Measurements from ENCODE around the gene SSTR3. TPM values are rescaled to one million over a fixed set of nuclear protein-coding genes. Genes with fewer than 3 reads are reported as not detected.
"Not testable (repeated sequence)": the region's sequence is repeated elsewhere in the genome, so short reads cannot be mapped to it uniquely, and the experiment has no call there.

SSTR3 gene
- total RNA-seq, 1 experiment from 2014 or later = not detected

GRCh38 chr22:37182101-37182948, 30.0 kb downstream of the SSTR3 start:
- no peak for DNase-seq (ENCODE audit: low spot score)

DNA sequence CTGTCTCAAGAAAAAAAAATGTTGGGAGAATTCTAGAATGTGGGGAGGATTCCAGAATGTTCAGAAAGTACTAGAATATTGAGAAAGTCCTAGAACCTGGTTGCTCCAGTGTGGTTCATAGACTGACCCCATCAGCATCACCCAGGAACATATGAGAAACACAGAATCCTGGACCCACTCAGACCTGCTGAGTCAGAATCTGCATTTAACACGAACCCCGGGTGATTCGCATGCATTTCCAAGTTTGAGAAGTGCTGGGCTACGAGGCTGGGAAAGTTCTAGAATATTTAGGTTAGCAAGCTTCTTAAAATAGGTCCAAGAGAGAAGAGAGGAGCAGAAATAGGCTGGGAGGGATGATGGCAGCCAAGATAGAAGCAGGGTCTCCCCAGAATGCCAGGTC, 30.6 kb downstream of the SSTR3 start:
- no peak for DNase-seq (ENCODE audit: low spot score)

- no peak for DNase-seq (ENCODE audit: low spot score)
Observed at GRCh38 chr22:37180531-37181231, 31.6 kb downstream of the SSTR3 start.

GRCh38 chr22:37179622-37180420, 32.5 kb downstream of the SSTR3 start:
- no peak for DNase-seq (ENCODE audit: low spot score)

- DNase-seq (ENCODE audit: low spot score) = no peak
Observed at GRCh38 chr22:37179126-37179470, 33.2 kb downstream of the SSTR3 start.

DNA sequence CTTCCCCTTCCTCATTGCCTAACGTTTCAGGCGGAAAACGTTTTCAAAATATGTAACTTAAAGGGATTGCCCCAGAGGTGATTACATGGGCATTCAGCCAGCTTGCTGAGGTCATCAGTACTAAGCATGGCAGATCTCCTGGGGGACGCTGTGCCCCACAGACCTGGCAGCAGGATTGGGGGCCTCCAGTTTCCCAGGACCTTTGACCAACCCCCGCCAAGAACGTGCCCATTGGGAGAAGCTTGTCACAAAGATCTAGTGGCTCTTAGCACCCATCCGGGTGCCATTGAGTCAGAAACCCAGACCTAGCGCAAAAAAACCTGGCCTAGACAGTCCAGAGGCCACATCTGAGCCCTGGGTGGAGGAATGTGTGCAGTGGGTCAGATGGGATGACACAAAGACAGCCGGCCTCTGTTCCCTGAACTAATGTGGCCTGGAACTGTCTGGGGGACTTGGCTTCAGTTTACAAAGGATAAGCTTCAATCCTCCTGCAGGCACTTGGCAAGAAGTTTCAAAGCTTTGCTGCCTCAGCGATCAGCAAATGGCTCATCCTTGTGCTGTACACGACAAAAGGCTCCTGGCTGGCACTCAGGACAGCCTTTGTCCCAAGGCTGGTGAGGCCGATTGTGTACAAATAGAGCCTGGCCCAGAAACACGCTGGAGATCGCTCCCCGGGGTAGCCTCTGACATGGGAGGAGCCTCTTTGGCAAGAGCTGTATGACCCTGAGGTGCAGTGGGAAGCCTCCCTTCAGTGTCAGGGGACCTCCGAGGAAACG, 33.7 kb downstream of the SSTR3 start:
- no peak for DNase-seq (ENCODE audit: low spot score)

- DNase-seq (ENCODE audit: low spot score) = no peak
Observed at GRCh38 chr22:37177755-37178154, 34.5 kb downstream of the SSTR3 start.

DNA sequence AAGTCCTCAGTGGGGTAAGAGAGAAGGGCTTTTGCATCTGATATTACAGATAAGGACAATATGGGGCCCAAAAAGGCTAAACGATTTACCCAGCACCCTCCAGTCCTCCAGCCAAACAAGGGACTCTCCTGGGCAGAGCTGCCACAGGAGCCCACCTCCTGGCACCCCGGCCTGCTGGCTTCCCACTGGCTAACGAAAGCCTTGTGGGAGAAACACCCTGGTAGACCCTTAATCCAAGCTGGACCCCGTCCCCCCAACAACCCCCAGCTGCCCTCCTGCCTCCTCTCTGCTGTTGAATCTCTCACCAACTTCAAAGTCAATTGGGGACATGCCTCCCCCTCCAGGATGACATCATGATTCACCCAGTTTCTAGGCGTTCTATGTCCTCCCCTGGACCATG, 35.1 kb downstream of the SSTR3 start:
- DNase-seq (ENCODE audit: low spot score) = no peak

DNA sequence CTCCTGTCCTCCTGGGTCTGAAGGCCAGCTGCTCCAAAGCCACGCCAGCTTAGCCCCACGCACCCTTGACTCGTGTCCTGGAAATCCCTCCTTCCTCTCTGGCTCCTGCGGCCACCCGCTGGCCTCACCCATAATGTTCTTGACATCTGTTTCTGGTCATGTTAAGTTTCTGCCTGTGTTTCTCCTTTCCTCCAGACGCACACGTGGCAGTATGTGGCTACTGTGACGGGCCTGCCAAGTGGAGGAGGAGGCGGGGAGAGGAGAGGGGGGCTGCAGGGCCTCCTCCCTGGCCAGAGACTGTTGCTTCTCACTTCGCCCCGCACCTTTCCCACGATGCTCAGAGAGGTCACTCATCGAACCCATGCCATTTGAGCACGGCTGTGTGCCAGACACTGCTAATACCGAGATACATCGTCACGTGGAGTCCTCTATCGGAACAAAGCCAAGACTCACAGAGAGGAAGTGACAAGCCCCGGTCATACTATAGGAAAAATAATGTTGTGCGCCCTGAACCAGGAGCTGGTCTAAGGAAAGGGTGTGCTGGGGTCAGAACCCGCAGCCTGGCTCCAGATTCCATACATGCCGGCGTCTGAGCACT, 35.7 kb downstream of the SSTR3 start:
- peak; percentile 34 for DNase-seq (ENCODE audit: low spot score)

DNA sequence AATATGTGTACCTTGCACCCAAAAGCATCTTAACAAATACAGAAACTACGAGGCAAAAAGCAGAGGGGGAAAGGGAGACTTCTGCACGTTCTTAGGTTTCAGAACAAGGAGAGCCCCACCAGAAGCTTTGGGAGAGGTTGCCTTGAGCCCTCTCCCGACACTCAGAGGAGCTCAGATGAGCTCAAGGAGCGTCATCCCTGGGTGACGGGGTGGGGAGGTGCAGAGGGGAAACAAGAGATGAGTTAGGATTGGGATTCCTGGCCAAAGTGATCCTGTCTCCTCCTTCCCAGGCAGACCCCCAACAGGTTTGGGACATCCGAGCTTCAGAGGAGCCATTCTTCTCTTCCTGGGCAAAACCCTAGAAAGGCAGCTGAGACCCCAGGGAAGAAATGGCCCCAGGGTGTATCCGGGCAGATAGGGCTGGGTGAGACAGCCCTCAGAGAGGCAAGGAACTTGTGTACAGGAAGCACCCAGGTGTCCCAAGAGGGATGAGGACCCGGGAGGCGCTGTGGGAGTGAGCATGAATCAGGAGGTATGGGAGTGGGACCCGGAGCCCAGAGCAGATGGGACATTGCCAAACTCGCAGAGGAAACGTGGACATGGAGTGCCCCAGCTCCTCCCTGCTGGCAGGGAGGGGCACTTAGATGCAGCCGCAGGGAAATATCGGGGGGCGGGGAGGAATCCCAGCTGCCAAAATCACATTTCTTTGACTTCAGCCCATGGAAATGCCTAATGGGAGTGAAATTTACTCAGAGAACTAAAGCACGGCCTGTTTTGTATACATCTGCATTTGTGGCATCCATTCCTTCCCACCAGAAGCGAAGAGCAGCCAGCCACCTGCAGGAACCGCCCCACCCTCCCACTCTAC, 36.6 kb downstream of the SSTR3 start:
- DNase-seq (ENCODE audit: low spot score) = no peak

DNA sequence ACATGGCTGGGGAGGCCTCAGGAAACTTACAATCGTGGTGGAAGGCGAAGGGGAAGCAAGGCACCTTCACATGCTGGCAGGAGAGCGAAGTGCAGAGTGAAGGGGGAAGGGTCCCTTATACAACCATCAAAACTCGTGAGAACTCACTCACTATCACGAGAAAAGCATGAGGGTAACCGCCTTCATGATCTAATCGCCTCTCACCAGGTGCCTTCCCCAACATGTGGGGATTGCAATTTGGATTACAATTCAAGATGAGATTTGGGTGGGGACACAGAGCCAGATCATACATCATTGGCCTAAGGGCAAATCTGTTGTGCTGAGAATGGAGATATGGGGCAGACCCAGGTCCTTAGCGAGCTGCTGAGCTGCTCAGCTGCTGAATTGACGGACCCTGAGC, 37.3 kb downstream of the SSTR3 start:
- no peak for DNase-seq (ENCODE audit: low spot score)

- DNase-seq (ENCODE audit: low spot score) = no peak
Observed at GRCh38 chr22:37173709-37174108, 38.6 kb downstream of the SSTR3 start.

DNA sequence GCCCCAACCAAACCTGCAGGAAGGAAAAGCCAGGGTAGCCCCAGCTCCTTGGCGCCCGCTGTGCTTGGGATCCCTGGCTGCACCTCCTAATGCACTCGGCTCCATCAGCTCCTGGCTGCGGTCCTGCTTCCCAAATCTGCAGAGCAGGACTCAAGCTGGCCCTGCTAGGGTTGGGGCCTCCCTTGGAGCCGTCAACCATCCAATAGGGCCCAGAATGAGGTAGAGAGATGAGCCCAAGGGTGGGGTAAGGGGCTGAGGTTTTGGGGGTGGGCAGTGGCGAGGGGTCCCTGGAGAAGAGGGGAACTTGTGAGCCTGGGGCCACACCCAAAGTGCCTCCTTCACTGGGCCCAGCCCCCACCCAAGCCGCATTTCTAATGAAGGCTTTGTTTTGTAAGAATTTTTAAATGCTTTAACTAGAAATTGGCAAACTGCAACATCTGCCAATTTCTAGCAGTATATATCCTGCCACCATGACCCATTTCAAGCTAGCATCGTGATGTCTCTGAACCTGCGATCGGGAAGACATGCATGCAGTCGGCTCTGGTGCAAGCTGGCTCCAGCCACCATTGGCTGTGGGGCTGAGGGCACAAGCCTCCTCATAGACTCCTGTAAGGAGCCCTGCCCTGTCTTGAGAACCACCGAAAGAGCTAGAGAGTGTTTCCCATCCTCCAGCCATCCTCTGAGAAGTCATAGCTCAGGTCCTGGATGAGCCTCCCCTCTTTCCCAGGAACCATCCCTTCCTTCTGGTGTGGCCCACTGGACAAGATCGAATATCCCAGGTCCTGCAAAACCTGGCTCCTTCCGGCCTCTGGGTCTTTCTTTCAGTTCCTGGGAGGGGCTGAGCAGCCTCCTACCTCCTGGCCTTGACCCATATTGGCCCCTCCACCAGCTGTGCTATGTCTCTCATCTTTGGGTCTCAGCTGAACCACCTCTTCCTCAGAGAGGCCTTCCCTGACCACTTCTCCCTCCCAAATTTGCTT, 39.7 kb downstream of the SSTR3 start:
- DNase-seq (ENCODE audit: low spot score) = no peak

DNA sequence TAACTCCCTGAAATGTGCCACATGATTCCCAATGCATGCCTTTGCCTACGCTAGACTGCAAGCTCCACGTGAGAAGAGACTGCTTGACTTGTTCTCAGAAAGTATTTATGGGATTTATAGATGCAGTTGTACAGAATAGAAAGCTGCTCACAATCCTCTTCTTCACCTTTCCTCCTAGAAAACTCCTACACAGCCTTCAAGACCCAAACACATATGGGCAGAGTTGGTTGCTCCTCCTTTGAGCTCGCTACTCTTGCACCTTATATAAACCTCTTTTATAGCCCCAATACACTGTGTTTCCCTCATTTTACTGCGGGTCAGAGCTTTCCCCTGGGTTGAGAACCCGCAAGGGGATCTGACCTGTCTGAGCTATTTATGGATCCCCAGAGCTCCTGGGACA, 40.6 kb downstream of the SSTR3 start:
- DNase-seq (ENCODE audit: low spot score) = no peak

DNA sequence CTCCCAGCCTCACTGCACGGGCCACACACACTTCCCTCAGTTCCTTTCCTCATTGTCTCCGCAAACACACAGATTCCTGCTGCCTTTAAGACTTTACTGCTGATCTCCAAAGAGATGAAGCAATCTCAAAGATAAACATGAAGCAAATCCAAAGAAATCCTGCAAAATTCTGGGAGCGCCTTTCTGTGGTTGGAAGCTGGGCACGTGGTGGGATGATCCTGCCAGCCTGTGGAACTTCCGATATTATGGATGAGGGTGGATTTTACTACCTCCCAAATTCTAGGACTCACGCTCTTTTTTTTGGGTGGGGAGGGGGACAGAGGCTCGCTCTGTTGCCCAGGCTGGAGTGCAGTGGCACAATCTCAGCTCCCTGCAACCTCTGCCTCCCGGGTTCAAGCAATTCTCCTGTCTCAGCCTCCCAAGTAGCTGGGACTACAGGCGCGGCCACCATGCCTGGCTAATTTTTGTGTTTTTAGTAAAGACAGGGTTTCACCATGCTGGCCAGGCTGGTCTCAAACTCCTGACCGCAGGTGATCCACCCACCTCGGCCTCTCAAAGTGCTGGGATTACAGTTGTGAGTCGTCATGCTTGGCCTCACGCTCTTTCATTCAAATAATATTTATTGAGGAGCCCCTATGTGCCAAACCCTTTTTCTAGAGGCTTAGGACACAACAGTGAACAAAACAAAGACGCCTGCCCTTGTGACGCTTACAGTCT, 41.4 kb downstream of the SSTR3 start:
- not testable (repeated sequence) for DNase-seq (ENCODE audit: low spot score)

- no peak for DNase-seq (ENCODE audit: low spot score)
Observed at GRCh38 chr22:37169947-37170688, 42.2 kb downstream of the SSTR3 start.

DNA sequence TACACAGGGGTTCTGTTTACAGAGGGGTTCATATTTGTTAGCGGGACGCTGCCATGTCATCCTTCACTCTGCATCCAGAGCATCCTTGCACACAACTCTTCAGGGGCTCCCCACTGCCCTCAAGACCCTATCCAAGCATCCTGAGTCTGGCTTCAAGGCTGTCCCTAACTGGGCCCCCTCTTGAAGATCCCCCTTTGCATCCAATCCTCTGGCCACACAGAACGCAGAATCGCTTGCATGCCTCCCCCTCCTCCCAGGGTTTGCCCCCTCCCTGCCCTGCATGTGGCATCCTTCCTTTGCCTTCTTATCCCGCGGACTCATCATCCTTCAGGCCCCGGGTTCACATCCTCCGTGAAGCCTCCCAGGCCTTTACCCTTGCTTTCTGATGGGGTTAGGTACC, 42.9 kb downstream of the SSTR3 start:
- DNase-seq (ENCODE audit: low spot score) = no peak
